ENCODE results near the gene ARHGAP18. TPM values are rescaled to one million over a fixed set of nuclear protein-coding genes. Genes with fewer than 3 reads are reported as not detected.

Gene ARHGAP18
- total RNA-seq, 6 experiments from 2014 or later, result 2.2 to 8.0 (median 2.9) TPM

DNA sequence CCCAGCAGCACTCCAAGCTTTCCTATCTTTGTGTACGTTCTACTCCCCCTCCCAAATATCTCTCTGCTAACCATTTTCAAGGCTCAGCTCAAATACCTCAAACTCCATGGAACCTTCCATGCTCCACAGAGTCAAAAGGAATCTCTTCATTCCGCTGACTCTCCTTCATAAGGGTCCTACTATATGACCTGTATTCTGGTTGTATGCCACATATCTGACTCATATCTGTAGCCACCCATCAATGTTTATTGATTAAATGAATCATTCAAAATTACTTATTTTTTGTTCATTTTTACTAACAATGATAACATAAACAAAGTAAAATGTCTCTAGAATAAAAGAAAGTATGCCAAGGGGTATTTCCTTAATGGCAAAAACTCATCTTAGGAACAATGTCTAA is 123.2 kb downstream of the ARHGAP18 start:
- Histone ChIP-seq H3K27ac (no peak overlapping the region), H3K4me1 (no peaks in the 10 kb centered on the region), H3K36me3 (no peaks in the 10 kb centered on the region), H3K9me3 (no peaks in the 10 kb centered on the region), H3K4me3 (no peak overlapping the region), H3K27me3 (no peaks in the 10 kb centered on the region)
- intact Hi-C loops (cut with DNase I), result no loop called here
- TF ChIP-seq POLR2A (IDR thresholded peaks at IDR 0.05), result no peak
- TF ChIP-seq, protein P1, sequence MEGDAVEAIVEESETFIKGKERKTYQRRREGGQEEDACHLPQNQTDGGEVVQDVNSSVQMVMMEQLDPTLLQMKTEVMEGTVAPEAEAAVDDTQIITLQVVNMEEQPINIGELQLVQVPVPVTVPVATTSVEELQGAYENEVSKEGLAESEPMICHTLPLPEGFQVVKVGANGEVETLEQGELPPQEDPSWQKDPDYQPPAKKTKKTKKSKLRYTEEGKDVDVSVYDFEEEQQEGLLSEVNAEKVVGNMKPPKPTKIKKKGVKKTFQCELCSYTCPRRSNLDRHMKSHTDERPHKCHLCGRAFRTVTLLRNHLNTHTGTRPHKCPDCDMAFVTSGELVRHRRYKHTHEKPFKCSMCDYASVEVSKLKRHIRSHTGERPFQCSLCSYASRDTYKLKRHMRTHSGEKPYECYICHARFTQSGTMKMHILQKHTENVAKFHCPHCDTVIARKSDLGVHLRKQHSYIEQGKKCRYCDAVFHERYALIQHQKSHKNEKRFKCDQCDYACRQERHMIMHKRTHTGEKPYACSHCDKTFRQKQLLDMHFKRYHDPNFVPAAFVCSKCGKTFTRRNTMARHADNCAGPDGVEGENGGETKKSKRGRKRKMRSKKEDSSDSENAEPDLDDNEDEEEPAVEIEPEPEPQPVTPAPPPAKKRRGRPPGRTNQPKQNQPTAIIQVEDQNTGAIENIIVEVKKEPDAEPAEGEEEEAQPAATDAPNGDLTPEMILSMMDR (IDR thresholded peaks at IDR 0.05), result no peak
- no peak for ATAC-seq
- DNase-seq, result no peak
- WGBS (ENCODE audit: insufficient coverage, low coverage, low lambda C conversion rate, missing lambda C conversion rate), result 89% methylated on average over 2 of the region's 2 CpGs

DNA sequence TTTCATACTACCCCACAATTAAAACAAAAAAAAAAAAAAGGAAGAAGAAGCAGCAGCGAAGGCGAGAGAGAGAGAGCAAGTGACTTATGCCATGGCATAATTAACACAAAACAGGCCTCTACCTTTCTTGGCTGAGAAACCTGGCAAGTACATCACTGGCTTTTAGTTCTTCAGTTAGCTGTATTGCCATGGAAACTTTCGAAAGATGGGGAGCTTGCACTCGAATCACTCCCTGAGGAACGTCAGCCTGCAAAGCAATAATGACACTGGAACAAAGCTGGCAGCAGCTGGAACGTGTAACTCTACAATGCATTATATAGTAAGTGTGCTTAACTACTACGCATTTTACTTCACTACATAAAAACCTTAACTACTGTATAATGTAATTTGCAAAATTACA is 126.1 kb downstream of the ARHGAP18 start:
- no peaks in the 10 kb centered on the region for H3K9me3 ChIP-seq
- no peak for ATAC-seq
- intact Hi-C loops (cut with DNase I), result no loop called here
- H3K36me3 ChIP-seq, result no peaks in the 10 kb centered on the region
- DNase-seq, result no peak
- no peaks in the 10 kb centered on the region for H3K27me3 ChIP-seq
- H3K4me1 ChIP-seq, result no peaks in the 10 kb centered on the region
- TF ChIP-seq, protein P1 (IDR thresholded peaks at IDR 0.05), result no peak
- no peak for TF ChIP-seq POLR2A (IDR thresholded peaks at IDR 0.05)
- 83% methylated on average over 7 of the region's 7 CpGs for WGBS (ENCODE audit: insufficient coverage, low coverage, low lambda C conversion rate, missing lambda C conversion rate)
- H3K4me3 ChIP-seq, result no peak overlapping the region
- H3K27ac ChIP-seq, result no peak overlapping the region

DNA sequence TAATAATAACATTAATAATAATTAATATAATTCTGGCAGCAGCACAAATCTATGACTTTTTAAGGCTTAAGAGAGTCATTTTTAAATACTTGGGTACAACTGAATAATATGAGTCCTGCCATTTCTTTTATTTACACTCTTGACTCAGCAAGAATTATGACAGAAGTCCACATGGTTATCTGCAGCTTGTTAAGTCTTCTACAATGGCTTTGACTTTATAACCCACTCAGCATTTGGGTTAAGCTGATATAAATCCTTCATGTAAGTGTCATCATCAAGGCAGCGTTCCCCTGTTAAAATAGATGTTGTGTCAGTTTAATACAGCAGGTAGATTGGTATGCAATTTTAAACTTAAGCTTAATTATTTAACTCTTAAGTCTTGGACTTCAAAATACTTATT is 131.7 kb downstream of the ARHGAP18 start:
- Histone ChIP-seq H3K4me3 (no peak overlapping the region), H3K27ac (no peak overlapping the region), H3K9me3 (no peaks in the 10 kb centered on the region), H3K27me3 (no peaks in the 10 kb centered on the region), H3K36me3 (no peaks in the 10 kb centered on the region), H3K4me1 (no peaks in the 10 kb centered on the region)
- TF ChIP-seq, protein P1 (IDR thresholded peaks at IDR 0.05), result no peak
- TF ChIP-seq POLR2A (IDR thresholded peaks at IDR 0.05), result no peak
- ATAC-seq, result no peak
- 100% methylated on average over 1 of the region's 1 CpG for WGBS (ENCODE audit: insufficient coverage, low coverage, low lambda C conversion rate, missing lambda C conversion rate)
- intact Hi-C loops (cut with DNase I), result no loop called here
- no peak for DNase-seq

DNA sequence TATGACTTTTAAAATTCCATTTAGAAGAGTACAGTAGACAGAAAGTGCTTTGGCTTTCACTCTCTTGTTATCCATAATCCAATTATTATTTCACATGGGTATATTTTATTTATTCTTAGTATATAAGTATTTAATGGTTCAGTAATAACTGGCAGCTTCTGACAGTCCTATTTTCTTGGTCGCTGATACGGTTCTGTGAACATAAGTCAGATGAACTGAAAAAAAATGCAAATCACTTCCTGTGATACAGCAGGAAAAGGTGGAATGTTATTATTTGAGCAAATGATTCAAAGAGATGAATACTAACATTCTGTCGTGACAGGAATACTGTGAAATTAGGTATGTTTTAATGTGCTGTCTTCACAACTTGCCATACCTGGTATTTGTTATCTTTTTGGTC is 132.3 kb downstream of the ARHGAP18 start:
- no peaks in the 10 kb centered on the region for H3K27me3 ChIP-seq
- no peaks in the 10 kb centered on the region for H3K9me3 ChIP-seq
- TF ChIP-seq, protein P1 (IDR thresholded peaks at IDR 0.05), result no peak
- TF ChIP-seq POLR2A (IDR thresholded peaks at IDR 0.05), result no peak
- H3K4me3 ChIP-seq, result no peak overlapping the region
- H3K4me1 ChIP-seq, result no peaks in the 10 kb centered on the region
- no peak for DNase-seq
- no peak overlapping the region for H3K27ac ChIP-seq
- 74% methylated on average over 3 of the region's 3 CpGs for WGBS (ENCODE audit: insufficient coverage, low coverage, low lambda C conversion rate, missing lambda C conversion rate)
- no peak for ATAC-seq
- no peaks in the 10 kb centered on the region for H3K36me3 ChIP-seq
- intact Hi-C loops (cut with DNase I), result no loop called here

DNA sequence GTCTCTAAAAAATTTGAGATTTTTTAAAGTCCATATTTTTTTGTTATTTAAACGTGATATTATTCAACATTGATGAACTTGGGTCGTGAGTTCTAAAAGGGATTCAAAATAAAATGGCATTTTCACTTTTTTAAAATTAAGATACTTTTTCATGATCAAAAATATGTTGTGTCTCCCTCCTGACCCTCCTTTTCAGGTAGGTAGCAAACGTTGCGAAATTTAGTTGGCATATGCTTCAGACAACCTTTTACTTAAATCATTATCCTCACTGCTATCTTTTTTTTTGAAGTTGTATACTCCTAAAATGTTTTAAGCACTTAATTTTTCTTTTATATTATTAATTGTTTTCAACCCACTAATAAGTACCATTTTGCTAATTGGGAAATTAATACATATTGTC is 133.5 kb downstream of the ARHGAP18 start:
- ATAC-seq (no peak), DNase-seq (no peak)
- Histone ChIP-seq H3K36me3 (no peaks in the 10 kb centered on the region), H3K4me3 (no peak overlapping the region), H3K27me3 (no peaks in the 10 kb centered on the region), H3K4me1 (no peaks in the 10 kb centered on the region), H3K9me3 (no peaks in the 10 kb centered on the region), H3K27ac (no peak overlapping the region)
- intact Hi-C loops (cut with DNase I), result no loop called here
- 59% methylated on average over 4 of the region's 4 CpGs for WGBS (ENCODE audit: insufficient coverage, low coverage, low lambda C conversion rate, missing lambda C conversion rate)
- TF ChIP-seq, protein P1 (IDR thresholded peaks at IDR 0.05), result no peak
- TF ChIP-seq POLR2A (IDR thresholded peaks at IDR 0.05), result no peak
